Measurements from ENCODE around the gene AREL1. TPM values are rescaled to one million over a fixed set of nuclear protein-coding genes. Genes with fewer than 3 reads are reported as not detected.
"Not testable (repeated sequence)": the region's sequence is repeated elsewhere in the genome, so short reads cannot be mapped to it uniquely, and the experiment has no call there.

AREL1 gene
- total RNA-seq: 27.6 and 33.9 TPM in 2 replicates

GRCh38 chr14:74712499-74713394 is at the start of gene AREL1, which contains the start of gene FCF1:
Gene AREL1, minus strand, starts transcription at chr14:74713080. Its CDS starts 27,465 bp downstream, at chr14:74685615.
Gene FCF1, plus strand, starts transcription at chr14:74713144. Its CDS starts 54 bp downstream, at chr14:74713198.
- DNase-seq: peak; percentile 93

- not testable (repeated sequence) for DNase-seq
Measured at GRCh38 chr14:74758505-74758904, 45.6 kb upstream of the AREL1 start.

- DNase-seq: no peak
Measured at GRCh38 chr14:74756326-74756725, 43.4 kb upstream of the AREL1 start.

GRCh38 chr14:74754899-74755298 is 42.0 kb upstream of the AREL1 start:
- no peak for DNase-seq

GRCh38 chr14:74754157-74754556 is 41.3 kb upstream of the AREL1 start:
- DNase-seq: no peak

- no peak for DNase-seq
Measured at GRCh38 chr14:74747237-74747636, 34.4 kb upstream of the AREL1 start.

- peak; percentile 6 for DNase-seq
Measured at GRCh38 chr14:74739293-74740030, 26.6 kb upstream of the AREL1 start.

- no peak for DNase-seq
Measured at GRCh38 chr14:74737753-74738325, 25.0 kb upstream of the AREL1 start.

- DNase-seq: no peak
Measured at GRCh38 chr14:74735125-74735524, 22.2 kb upstream of the AREL1 start.

GRCh38 chr14:74733221-74733620 is 20.3 kb upstream of the AREL1 start:
- no peak for DNase-seq

GRCh38 chr14:74732387-74732786 is 19.5 kb upstream of the AREL1 start:
- DNase-seq: no peak

- DNase-seq: no peak
Measured at GRCh38 chr14:74723134-74723533, 10.3 kb upstream of the AREL1 start.

GRCh38 chr14:74720526-74720925 is 7.6 kb upstream of the AREL1 start:
- DNase-seq: no peak

GRCh38 chr14:74713395-74713735 is 485 bp upstream of the AREL1 start:
- DNase-seq: no peak

- DNase-seq: no peak
Measured at GRCh38 chr14:74711651-74712050, 1.2 kb downstream of the AREL1 start.

- DNase-seq: no peak
Measured at GRCh38 chr14:74710480-74710879, 2.4 kb downstream of the AREL1 start.

- DNase-seq: no peak
Measured at GRCh38 chr14:74705613-74706500, 7.0 kb downstream of the AREL1 start.

- no peak for DNase-seq
Measured at GRCh38 chr14:74704656-74705055, 8.2 kb downstream of the AREL1 start.

GRCh38 chr14:74703043-74703442 is 9.8 kb downstream of the AREL1 start:
- no peak for DNase-seq

- DNase-seq: no peak
Measured at GRCh38 chr14:74702293-74702692, 10.6 kb downstream of the AREL1 start.

GRCh38 chr14:74698465-74698864 is 14.4 kb downstream of the AREL1 start:
- no peak for DNase-seq

GRCh38 chr14:74697976-74698375 is 14.9 kb downstream of the AREL1 start:
- no peak for DNase-seq
